Ectodermal cell (in vitro differentiated cells): ENCODE measurements around the gene CREBRF.
"Not testable (repeated sequence)": the region's sequence is repeated elsewhere in the genome, so short reads cannot be mapped to it uniquely, and the experiment has no call there.

Experiments
- H3K27ac ChIP-seq: 2 replicates; pipeline ENCODE4 v1.7.0; 2013; ENCODE audit warnings: mild to moderate bottlenecking, low read depth, low read length; ENCODE audit not compliant: insufficient read depth, poor library complexity, severe bottlenecking
- H3K27me3 ChIP-seq: 2 replicates; pipeline ENCODE4 v1.7.0; 2013; ENCODE audit warnings: mild to moderate bottlenecking, low read length; ENCODE audit not compliant: insufficient read depth, control insufficient read depth, poor library complexity, severe bottlenecking
- H3K36me3 ChIP-seq: one replicate; pipeline ENCODE4 v1.7.0; 2013; ENCODE audit warnings: low read length; ENCODE audit not compliant: control insufficient read depth, insufficient read depth
- H3K4me1 ChIP-seq: one replicate; pipeline ENCODE4 v1.7.0; 2013; ENCODE audit warnings: low read length; ENCODE audit not compliant: control insufficient read depth, insufficient read depth
- H3K4me3 ChIP-seq: 2 replicates; pipeline ENCODE4 v1.7.0; 2013; ENCODE audit warnings: low read depth, low read length, control low read depth; ENCODE audit not compliant: insufficient read depth
- H3K9me3 ChIP-seq: 2 replicates; pipeline ENCODE4 v1.7.0; 2013; ENCODE audit warnings: mild to moderate bottlenecking, low read length, moderate library complexity; ENCODE audit not compliant: control insufficient read depth
- WGBS, 2 experiments: methylation state at CpG; one replicate each; pipeline ENCODE4 v1.1.7; 2013; ENCODE audit warnings: missing lambda C conversion rate in 2 of 2; 5-methylcytosine and 5-hydroxymethylcytosine counted together

The CREBRF gene

DNA sequence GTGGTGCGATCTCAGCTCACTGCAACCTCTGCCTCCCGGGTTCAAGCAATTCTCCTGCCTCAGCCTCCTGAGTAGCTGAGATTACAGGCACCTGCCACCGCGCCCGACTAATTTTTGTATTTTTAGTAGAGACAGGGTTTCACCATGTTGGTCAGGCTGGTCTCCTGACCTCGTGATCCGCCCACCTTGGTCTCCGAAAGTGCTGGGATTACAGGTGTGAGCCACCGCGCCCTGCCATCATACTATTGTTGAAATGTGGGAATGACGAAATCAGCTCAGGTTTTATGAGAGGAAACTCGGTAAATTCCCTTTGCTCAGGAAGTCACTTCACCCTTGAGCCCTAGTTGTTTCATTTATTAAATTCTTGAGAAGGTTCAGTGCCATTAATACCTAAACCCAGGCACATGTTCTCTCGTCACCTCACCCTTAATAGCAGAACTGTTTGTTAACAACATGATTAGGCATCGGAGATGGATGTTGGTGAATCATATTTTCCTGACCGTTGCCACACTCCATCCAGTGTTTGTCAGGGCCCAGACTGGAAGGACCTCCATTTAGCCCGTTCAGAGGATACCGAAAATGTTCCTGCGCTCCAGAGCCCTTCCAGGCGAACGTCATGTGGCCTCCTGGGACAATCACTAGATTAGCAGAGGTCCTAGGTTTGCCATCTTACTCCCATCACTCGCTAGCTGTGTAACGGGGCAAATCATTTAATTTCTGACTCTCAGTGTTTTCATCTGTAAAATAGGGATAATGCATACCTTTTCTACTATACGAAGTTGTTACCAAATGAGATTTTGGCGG is 20.0 kb upstream of the CREBRF start:
- no peaks in the 10 kb centered on the region for H3K9me3 ChIP-seq
- H3K4me3 ChIP-seq = no peak overlapping the region
- H3K27me3 ChIP-seq = no peaks in the 10 kb centered on the region
- no peak overlapping the region for H3K27ac ChIP-seq
- no peaks in the 10 kb centered on the region for H3K4me1 ChIP-seq
- 95% methylated on average over 22 to 23 of the region's 24 CpGs for WGBS, 2 experiments
- H3K36me3 ChIP-seq = no peaks in the 10 kb centered on the region

GRCh38 chr5:173039188-173039587 is 17.0 kb upstream of the CREBRF start:
- H3K27me3 ChIP-seq = no peaks in the 10 kb centered on the region
- no peaks in the 10 kb centered on the region for H3K4me1 ChIP-seq
- H3K9me3 ChIP-seq = no peaks in the 10 kb centered on the region
- no peak overlapping the region for H3K27ac ChIP-seq
- H3K4me3 ChIP-seq = no peak overlapping the region
- 86 to 92% methylated on average over 3 of the region's 3 CpGs for WGBS, 2 experiments
- no peaks in the 10 kb centered on the region for H3K36me3 ChIP-seq

DNA sequence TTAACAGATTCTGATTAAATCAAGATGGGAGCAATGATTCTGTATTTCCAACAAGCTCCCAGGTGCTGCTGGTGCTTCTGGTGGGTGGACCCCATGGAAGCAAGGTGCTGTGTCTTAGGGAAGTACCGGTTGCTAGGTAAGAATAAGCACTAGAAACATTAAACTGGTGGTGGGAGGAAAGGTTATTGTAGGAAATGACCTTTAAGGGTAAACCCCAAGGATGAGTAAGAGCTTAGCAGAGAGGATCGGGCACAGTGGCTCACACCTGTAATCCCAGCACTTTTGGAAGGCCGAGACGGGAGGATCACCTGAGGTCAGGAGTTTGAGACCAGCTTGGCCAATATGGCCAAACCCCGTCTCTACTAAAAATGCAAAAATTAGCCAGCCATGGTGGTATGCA is 16.2 kb upstream of the CREBRF start:
- WGBS, 2 experiments = 90 to 94% methylated on average over 5 of the region's 5 CpGs
- H3K4me3 ChIP-seq = no peak overlapping the region
- no peaks in the 10 kb centered on the region for H3K4me1 ChIP-seq
- H3K9me3 ChIP-seq = no peaks in the 10 kb centered on the region
- H3K27me3 ChIP-seq = no peaks in the 10 kb centered on the region
- H3K36me3 ChIP-seq = no peaks in the 10 kb centered on the region
- H3K27ac ChIP-seq = no peak overlapping the region

- H3K4me3 ChIP-seq = no peak overlapping the region
- H3K36me3 ChIP-seq = no peaks in the 10 kb centered on the region
- peaks cover 4% of the 10 kb centered on the region for H3K4me1 ChIP-seq
- H3K27ac ChIP-seq = no peak overlapping the region
- 95% methylated on average over 6 to 7 of the region's 7 CpGs for WGBS, 2 experiments
- no peaks in the 10 kb centered on the region for H3K27me3 ChIP-seq
- H3K9me3 ChIP-seq = no peaks in the 10 kb centered on the region
These were observed 14.0 kb upstream of the CREBRF start for GRCh38 chr5:173041881-173042762.

DNA sequence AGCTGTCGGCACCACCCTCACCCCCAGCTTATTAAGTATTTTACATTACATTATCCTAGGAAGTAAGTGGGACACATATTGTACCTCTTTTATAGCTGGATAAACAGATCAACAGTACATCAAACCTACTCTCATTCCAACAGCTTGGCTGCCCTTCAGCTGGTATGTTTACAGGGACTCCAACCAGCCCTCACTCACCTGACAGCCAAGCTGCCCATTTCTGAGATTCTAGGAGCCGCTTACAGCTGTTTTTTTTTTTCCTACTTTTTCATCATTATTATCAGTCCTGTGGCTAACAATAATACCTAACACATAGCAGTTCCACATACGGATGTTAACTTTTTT is 13.4 kb upstream of the CREBRF start:
- Histone ChIP-seq H3K36me3 (no peaks in the 10 kb centered on the region), H3K4me3 (no peak overlapping the region), H3K27me3 (no peaks in the 10 kb centered on the region), H3K9me3 (no peaks in the 10 kb centered on the region), H3K27ac (no peak overlapping the region), H3K4me1 (peaks cover 4% of the 10 kb centered on the region)
- 94 to 95% methylated on average over 3 of the region's 3 CpGs for WGBS, 2 experiments

DNA sequence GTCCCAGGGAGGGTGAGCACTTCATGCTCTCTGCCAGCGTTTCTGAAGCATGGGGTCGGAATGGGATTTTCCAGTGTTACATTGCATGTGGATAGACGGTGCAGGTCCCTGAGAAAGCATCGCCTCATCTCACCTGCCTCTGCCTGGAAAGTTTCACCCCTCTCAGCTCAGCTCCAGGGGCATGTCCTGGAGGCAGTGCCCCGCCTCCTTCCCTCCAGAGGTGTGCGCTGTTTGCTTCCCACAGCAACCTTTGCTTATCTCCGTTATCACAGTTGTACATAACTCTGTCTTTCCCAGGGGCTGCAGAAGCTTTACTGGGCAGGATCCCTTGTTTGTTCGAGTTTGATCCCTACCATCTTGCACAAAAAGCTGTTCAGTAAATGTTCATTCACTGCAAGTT is 10.7 kb upstream of the CREBRF start:
- Histone ChIP-seq H3K27me3 (peaks cover 7% of the 10 kb centered on the region), H3K9me3 (no peaks in the 10 kb centered on the region), H3K4me1 (peaks cover 4% of the 10 kb centered on the region), H3K4me3 (no peak overlapping the region), H3K27ac (no peak overlapping the region), H3K36me3 (no peaks in the 10 kb centered on the region)
- 79 to 82% methylated on average over 8 of the region's 8 CpGs for WGBS, 2 experiments

- H3K27ac ChIP-seq, H3K4me1 ChIP-seq, H3K36me3 ChIP-seq, H3K9me3 ChIP-seq, H3K4me3 ChIP-seq: not testable (repeated sequence)
- H3K27me3 ChIP-seq = peaks cover 14% of the 10 kb centered on the region
- WGBS, 2 experiments = 81 to 83% methylated on average over 12 of the region's 12 CpGs
These were observed 8.9 kb upstream of the CREBRF start for GRCh38 chr5:173047096-173047837.

DNA sequence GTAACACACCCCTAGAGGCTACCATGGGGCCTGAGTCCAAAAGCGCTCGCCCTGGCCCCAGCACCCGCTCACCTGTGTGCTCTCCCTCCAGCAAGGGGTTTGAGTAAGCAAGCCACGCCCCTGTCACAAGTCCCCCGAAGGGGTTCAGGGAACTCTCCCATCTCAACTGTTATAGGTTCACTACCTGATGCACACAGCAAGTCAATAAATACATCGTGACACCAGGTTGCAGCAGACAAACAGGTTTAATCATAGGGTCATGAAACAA is 8.4 kb upstream of the CREBRF start:
- WGBS, 2 experiments = 77 to 78% methylated on average over 6 of the region's 6 CpGs
- peaks cover 14% of the 10 kb centered on the region for H3K27me3 ChIP-seq
- no peak overlapping the region for H3K27ac ChIP-seq

DNA sequence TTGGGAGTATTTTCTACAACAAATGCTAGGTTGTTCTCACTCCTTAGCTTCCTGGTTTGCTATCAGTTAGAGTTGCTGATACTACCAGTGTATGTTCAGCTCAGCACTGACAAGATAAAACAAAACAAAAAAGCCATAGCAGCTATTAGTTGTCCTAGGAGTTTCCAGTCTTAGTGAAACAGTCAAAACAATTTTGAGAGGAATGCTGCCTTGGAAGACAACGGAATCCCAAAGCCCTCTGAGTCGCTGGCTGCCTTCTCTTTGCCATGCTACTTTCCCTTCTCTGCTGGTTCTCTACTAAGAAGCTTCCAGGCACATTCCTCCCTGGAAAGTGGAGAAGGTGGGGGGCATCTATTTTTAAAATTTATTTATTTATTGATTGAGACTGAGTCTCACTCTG is 5.4 kb upstream of the CREBRF start:
- H3K4me1 ChIP-seq = no peaks in the 10 kb centered on the region
- H3K9me3 ChIP-seq = no peaks in the 10 kb centered on the region
- H3K27ac ChIP-seq = no peak overlapping the region
- peaks cover 14% of the 10 kb centered on the region for H3K27me3 ChIP-seq
- WGBS, 2 experiments = 80 to 85% methylated on average over 2 of the region's 2 CpGs
- H3K4me3 ChIP-seq = no peak overlapping the region
- H3K36me3 ChIP-seq = no peaks in the 10 kb centered on the region

More for the DNA sequence above, 8.4 kb upstream of the CREBRF start:
- Histone ChIP-seq H3K9me3 (no peaks in the 10 kb centered on the region), H3K4me3 (no peak overlapping the region), H3K36me3 (no peaks in the 10 kb centered on the region), H3K4me1 (peaks cover 4% of the 10 kb centered on the region)

DNA sequence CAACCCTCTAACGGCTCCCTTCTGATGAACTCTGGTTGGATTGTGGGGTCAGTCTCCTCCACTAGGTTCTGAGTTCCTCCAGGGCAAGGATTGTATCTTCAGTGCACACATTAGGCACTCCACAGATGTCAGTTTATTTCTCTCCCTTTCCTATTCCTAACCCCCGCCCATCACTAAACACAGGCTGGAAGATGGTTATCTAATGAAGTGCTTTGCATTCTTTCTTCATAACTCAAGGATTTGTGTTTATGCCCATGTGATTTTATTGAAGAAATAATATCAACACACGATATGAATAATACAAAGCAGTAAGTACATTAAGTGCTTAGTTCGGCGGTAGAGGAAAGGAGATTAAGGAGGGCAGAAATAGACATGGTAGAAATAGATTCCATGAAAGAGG is 4.4 kb upstream of the CREBRF start:
- no peaks in the 10 kb centered on the region for H3K4me1 ChIP-seq
- H3K27ac ChIP-seq = no peak overlapping the region
- 86 to 88% methylated on average over 4 to 5 of the region's 5 CpGs for WGBS, 2 experiments
- H3K4me3 ChIP-seq = no peak overlapping the region
- no peaks in the 10 kb centered on the region for H3K36me3 ChIP-seq
- H3K27me3 ChIP-seq = peaks cover 14% of the 10 kb centered on the region
- H3K9me3 ChIP-seq = no peaks in the 10 kb centered on the region
